ENCODE results near the gene RAVER2. TPM values are rescaled to one million over a fixed set of nuclear protein-coding genes. Genes with fewer than 3 reads are reported as not detected.
A peak's percentile ranks its signal among the peaks of the same experiment; 100 is the strongest.

Gene RAVER2
- total RNA-seq, 1 donor from 2014 or later: 12.8 TPM

DNA sequence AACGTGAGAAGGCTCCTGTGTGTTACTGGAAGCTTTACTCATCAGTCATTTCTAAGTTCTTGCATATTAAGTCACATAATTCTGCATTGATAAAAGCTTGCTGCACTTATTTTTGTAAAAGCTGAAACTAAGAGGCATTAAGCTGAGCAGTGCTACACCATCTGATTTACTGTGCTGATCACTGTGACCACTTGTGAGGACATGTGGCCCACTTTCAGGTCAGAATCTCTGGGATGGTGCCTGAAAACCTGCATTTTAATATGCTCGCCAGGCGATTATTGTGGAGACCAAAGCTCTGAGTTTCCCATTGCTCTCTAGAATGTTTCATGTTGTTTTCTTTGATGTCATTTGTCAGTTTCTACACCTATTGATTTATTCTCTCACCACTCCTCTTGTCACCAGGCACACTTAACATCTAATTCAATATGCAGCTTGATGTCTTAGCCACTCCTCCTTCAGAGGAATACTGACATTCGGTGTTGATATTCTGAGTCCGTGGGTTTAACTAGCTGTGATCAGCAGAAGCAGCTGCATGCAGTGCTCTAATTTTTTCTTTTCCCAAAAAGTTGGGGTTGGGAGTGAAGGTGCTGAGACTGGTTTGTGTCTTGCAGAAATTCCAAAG lies 85.3 kb downstream of the RAVER2 start:
- no peak for ATAC-seq
- H3K9me3 ChIP-seq: no peaks in the 10 kb centered on the region
- no peak overlapping the region for H3K27ac ChIP-seq
- H3K4me3 ChIP-seq: no peak overlapping the region
- H3K4me1 ChIP-seq: no peaks in the 10 kb centered on the region
- H3K27me3 ChIP-seq: no peaks in the 10 kb centered on the region
- no peak for DNase-seq
- intact Hi-C loops (cut with DNase I): no loop called here
- TF ChIP-seq, protein P1, sequence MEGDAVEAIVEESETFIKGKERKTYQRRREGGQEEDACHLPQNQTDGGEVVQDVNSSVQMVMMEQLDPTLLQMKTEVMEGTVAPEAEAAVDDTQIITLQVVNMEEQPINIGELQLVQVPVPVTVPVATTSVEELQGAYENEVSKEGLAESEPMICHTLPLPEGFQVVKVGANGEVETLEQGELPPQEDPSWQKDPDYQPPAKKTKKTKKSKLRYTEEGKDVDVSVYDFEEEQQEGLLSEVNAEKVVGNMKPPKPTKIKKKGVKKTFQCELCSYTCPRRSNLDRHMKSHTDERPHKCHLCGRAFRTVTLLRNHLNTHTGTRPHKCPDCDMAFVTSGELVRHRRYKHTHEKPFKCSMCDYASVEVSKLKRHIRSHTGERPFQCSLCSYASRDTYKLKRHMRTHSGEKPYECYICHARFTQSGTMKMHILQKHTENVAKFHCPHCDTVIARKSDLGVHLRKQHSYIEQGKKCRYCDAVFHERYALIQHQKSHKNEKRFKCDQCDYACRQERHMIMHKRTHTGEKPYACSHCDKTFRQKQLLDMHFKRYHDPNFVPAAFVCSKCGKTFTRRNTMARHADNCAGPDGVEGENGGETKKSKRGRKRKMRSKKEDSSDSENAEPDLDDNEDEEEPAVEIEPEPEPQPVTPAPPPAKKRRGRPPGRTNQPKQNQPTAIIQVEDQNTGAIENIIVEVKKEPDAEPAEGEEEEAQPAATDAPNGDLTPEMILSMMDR (IDR thresholded peaks at IDR 0.05): no peak
- H3K36me3 ChIP-seq: peaks cover 40% of the 10 kb centered on the region

GRCh38 chr1:64834734-64835133 lies 89.9 kb downstream of the RAVER2 start:
- ATAC-seq: peak; percentile 32
- H3K36me3 ChIP-seq: peaks cover 83% of the 10 kb centered on the region

GRCh38 chr1:64836802-64837201 lies 91.9 kb downstream of the RAVER2 start:
- Histone ChIP-seq H3K27me3 (no peaks in the 10 kb centered on the region), H3K4me3 (no peak overlapping the region), H3K9me3 (no peaks in the 10 kb centered on the region), H3K36me3 (peaks cover 97% of the 10 kb centered on the region), H3K27ac (no peak overlapping the region), H3K4me1 (no peaks in the 10 kb centered on the region)
- ATAC-seq (no peak), DNase-seq (no peak)
- intact Hi-C loops (cut with DNase I): no loop called here
- TF ChIP-seq, protein P1 (IDR thresholded peaks at IDR 0.05): no peak

More at GRCh38 chr1:64834734-64835133, 89.9 kb downstream of the RAVER2 start:
- no peaks in the 10 kb centered on the region for H3K9me3 ChIP-seq
- H3K4me3 ChIP-seq: no peak overlapping the region
- TF ChIP-seq, protein P1 (IDR thresholded peaks at IDR 0.05): no peak
- no peaks in the 10 kb centered on the region for H3K27me3 ChIP-seq
- no peak overlapping the region for H3K27ac ChIP-seq
- H3K4me1 ChIP-seq: no peaks in the 10 kb centered on the region
- intact Hi-C loops (cut with DNase I): no loop called here
- DNase-seq: no peak

DNA sequence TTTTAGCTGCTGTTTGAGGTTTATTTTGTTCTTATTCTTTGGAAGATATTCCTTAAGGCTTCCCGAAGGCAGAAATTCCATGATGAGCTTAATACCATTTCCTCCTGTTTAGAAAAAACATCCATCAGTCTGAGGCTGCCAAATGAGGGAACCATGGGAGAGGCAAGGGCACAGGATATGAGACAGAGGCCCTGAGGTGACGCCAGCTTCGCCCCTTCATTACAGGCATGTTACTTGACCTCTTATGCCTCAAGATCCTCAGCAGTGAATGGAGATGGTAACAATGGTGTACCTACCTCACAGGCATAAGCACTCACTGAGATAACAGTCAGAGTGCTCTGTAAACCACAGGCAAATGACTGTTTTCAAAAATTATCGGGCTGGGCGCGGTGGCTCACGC lies 93.6 kb downstream of the RAVER2 start:
- Histone ChIP-seq H3K9me3 (no peaks in the 10 kb centered on the region), H3K27me3 (no peaks in the 10 kb centered on the region), H3K27ac (no peak overlapping the region), H3K4me3 (no peak overlapping the region), H3K4me1 (no peaks in the 10 kb centered on the region), H3K36me3 (peaks cover 92% of the 10 kb centered on the region)
- intact Hi-C loops (cut with DNase I): no loop called here
- DNase-seq: no peak
- ATAC-seq: no peak
- TF ChIP-seq, protein P1 (IDR thresholded peaks at IDR 0.05): no peak

DNA sequence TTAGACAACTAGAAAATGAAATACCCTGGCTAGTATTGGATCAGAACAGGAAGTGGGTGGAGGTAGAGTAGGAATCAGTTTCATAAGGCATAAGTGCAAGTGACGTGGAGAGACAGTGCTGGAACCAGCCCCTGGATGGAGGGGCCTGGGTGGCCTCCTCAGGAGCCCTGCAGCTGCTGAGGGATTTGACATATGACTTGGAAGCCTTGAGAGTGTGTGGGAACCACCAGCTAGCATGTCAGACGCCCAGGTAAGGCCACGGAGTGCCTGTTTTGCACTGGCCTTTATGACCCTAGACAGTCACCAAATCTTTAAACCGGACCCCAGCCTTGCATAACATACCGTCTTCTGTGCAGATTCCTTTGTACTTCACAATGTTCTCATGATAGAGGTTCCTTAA lies 94.4 kb downstream of the RAVER2 start:
- Histone ChIP-seq H3K36me3 (peaks cover 92% of the 10 kb centered on the region), H3K4me1 (no peaks in the 10 kb centered on the region)

More for the DNA sequence above, 94.4 kb downstream of the RAVER2 start:
- H3K9me3 ChIP-seq: no peaks in the 10 kb centered on the region
- ATAC-seq: no peak
- no peak overlapping the region for H3K4me3 ChIP-seq
- intact Hi-C loops (cut with DNase I): no loop called here
- TF ChIP-seq, protein P1 (IDR thresholded peaks at IDR 0.05): no peak
- no peak overlapping the region for H3K27ac ChIP-seq
- no peaks in the 10 kb centered on the region for H3K27me3 ChIP-seq
- no peak for DNase-seq
